ENCODE measurements around the gene PERM1. TPM values are rescaled to one million over a fixed set of nuclear protein-coding genes. Genes with fewer than 3 reads are reported as not detected.
A peak's percentile ranks its signal among the peaks of the same experiment; 100 is the strongest.

PERM1 gene
- total RNA-seq, 4 donors from 2014 or later: 0.24 to 0.93 (median 0.44) TPM

- Histone ChIP-seq H3K27me3 (peaks cover 68% of the 10 kb centered on the region), H3K9me3 (no peaks in the 10 kb centered on the region), H3K27ac (no peak overlapping the region), H3K4me1 (peaks cover 43% of the 10 kb centered on the region), H3K4me3 (no peak overlapping the region), H3K36me3 (no peaks in the 10 kb centered on the region)
- no peak for TF ChIP-seq EP300 (IDR thresholded peaks at IDR 0.05)
- no peak for TF ChIP-seq POLR2A (IDR thresholded peaks at IDR 0.05)
- TF ChIP-seq CTCF (IDR thresholded peaks at IDR 0.05): no peak
- TF ChIP-seq POLR2AphosphoS5 (IDR thresholded peaks at IDR 0.05): no peak
- DNase-seq (ENCODE audit: low spot score in 2 of 2): no peak
- WGBS: no CpG with 5 or more reads among the region's 42 CpGs
Measured at GRCh38 chr1:970973-971730, 10.7 kb downstream of the PERM1 start.

GRCh38 chr1:970242-970972 lies 11.5 kb downstream of the PERM1 start:
- TF ChIP-seq EP300 (IDR thresholded peaks at IDR 0.05) (no peak), POLR2AphosphoS5 (IDR thresholded peaks at IDR 0.05) (no peak), POLR2A (IDR thresholded peaks at IDR 0.05) (no peak), CTCF (IDR thresholded peaks at IDR 0.05) (no peak)

GRCh38 chr1:969260-969855 lies 12.5 kb downstream of the PERM1 start:
- TF ChIP-seq EP300 (IDR thresholded peaks at IDR 0.05) (no peak), POLR2AphosphoS5 (IDR thresholded peaks at IDR 0.05) (no peak), CTCF (IDR thresholded peaks at IDR 0.05) (no peak), POLR2A (IDR thresholded peaks at IDR 0.05) (no peak)
- Histone ChIP-seq H3K4me1 (peaks cover 40% of the 10 kb centered on the region), H3K36me3 (no peaks in the 10 kb centered on the region), H3K4me3 (no peak overlapping the region), H3K27me3 (peaks cover 50% of the 10 kb centered on the region), H3K9me3 (no peaks in the 10 kb centered on the region), H3K27ac (no peak overlapping the region)
- no peak for DNase-seq (ENCODE audit: low spot score in 2 of 2)
- 83% methylated on average over 15 of the region's 15 CpGs for WGBS

More at GRCh38 chr1:970242-970972, 11.5 kb downstream of the PERM1 start:
- Histone ChIP-seq H3K4me1 (peaks cover 43% of the 10 kb centered on the region), H3K36me3 (no peaks in the 10 kb centered on the region), H3K27me3 (peaks cover 61% of the 10 kb centered on the region), H3K4me3 (no peak overlapping the region), H3K9me3 (no peaks in the 10 kb centered on the region), H3K27ac (no peak overlapping the region)
- 33% methylated on average over 12 of the region's 33 CpGs for WGBS
- DNase-seq (ENCODE audit: low spot score in 2 of 2): no peak

GRCh38 chr1:967466-968343 lies 14.2 kb downstream of the PERM1 start:
- WGBS: 67% methylated on average over 1 of the region's 23 CpGs
- H3K27ac ChIP-seq: peak overlapping the region; percentile 92
- DNase-seq (ENCODE audit: low spot score in 2 of 2): no peak
- TF ChIP-seq POLR2AphosphoS5 (IDR thresholded peaks at IDR 0.05) (no peak), CTCF (IDR thresholded peaks at IDR 0.05) (no peak), POLR2A (IDR thresholded peaks at IDR 0.05) (no peak), EP300 (IDR thresholded peaks at IDR 0.05) (no peak)
- peaks cover 40% of the 10 kb centered on the region for H3K4me1 ChIP-seq
- no peaks in the 10 kb centered on the region for H3K9me3 ChIP-seq
- H3K27me3 ChIP-seq: peaks cover 34% of the 10 kb centered on the region
- peak overlapping the region; percentile 84 for H3K4me3 ChIP-seq
- H3K36me3 ChIP-seq: peaks cover 5% of the 10 kb centered on the region
